Stimulated activated CD8-positive, alpha-beta memory T cell treated with anti-CD3 and anti-CD28 coated beads, Interleukin-12 subunit alpha, Interleukin-12 subunit beta, amount 100 ng/mL, for 24 hours (primary cell): ENCODE results near the gene SLC35B4.

ENCODE experiments used
- DNase-seq: peaks from one replicate; pipeline ENCODE4 v3.0.0-alpha.2; 2020; ENCODE audit errors: extremely low read depth

SLC35B4 gene

GRCh38 chr7:134316539-134317344, at the start of gene SLC35B4:
Gene SLC35B4, minus strand, starts transcription at chr7:134316930. Its CDS starts 179 bp downstream, at chr7:134316751.
- peak; percentile 85 for DNase-seq

GRCh38 chr7:134366481-134366880, 49.8 kb upstream of the SLC35B4 start:
- no peak for DNase-seq

GRCh38 chr7:134365341-134366054, 48.8 kb upstream of the SLC35B4 start:
- no peak for DNase-seq

- no peak for DNase-seq
Observed at GRCh38 chr7:134364619-134365037, 47.9 kb upstream of the SLC35B4 start.

GRCh38 chr7:134362587-134363483, 46.1 kb upstream of the SLC35B4 start:
- DNase-seq: no peak

- DNase-seq: no peak
Observed at GRCh38 chr7:134359787-134360432, 43.2 kb upstream of the SLC35B4 start.

- no peak for DNase-seq
Observed at GRCh38 chr7:134357486-134357885, 40.8 kb upstream of the SLC35B4 start.

- DNase-seq: no peak
Observed at GRCh38 chr7:134356421-134356936, 39.7 kb upstream of the SLC35B4 start.

GRCh38 chr7:134355927-134356326, 39.2 kb upstream of the SLC35B4 start:
- DNase-seq: no peak

- DNase-seq: no peak
Observed at GRCh38 chr7:134355004-134355525, 38.3 kb upstream of the SLC35B4 start.

GRCh38 chr7:134353411-134353810, 36.7 kb upstream of the SLC35B4 start:
- no peak for DNase-seq

- DNase-seq: no peak
Observed at GRCh38 chr7:134351424-134351823, 34.7 kb upstream of the SLC35B4 start.

GRCh38 chr7:134350709-134351108, 34.0 kb upstream of the SLC35B4 start:
- DNase-seq: no peak

GRCh38 chr7:134347567-134347966, 30.8 kb upstream of the SLC35B4 start:
- no peak for DNase-seq

GRCh38 chr7:134343796-134344195, 27.1 kb upstream of the SLC35B4 start:
- no peak for DNase-seq

GRCh38 chr7:134343136-134343535, 26.4 kb upstream of the SLC35B4 start:
- no peak for DNase-seq

- no peak for DNase-seq
Observed at GRCh38 chr7:134339475-134339874, 22.7 kb upstream of the SLC35B4 start.

GRCh38 chr7:134337980-134338379, 21.2 kb upstream of the SLC35B4 start:
- no peak for DNase-seq

- DNase-seq: no peak
Observed at GRCh38 chr7:134334408-134334807, 17.7 kb upstream of the SLC35B4 start.

GRCh38 chr7:134333943-134334342, 17.2 kb upstream of the SLC35B4 start:
- no peak for DNase-seq

GRCh38 chr7:134332892-134333291, 16.2 kb upstream of the SLC35B4 start:
- no peak for DNase-seq
